Immature natural killer cell (primary cell): ENCODE measurements around the gene ASNSD1. TPM values are rescaled to one million over a fixed set of nuclear protein-coding genes. Genes with fewer than 3 reads are reported as not detected.

Source experiments
- polyA plus RNA-seq, 3 donors: library from polyadenylated mRNA; unstranded; fragments of 300-500 nt; fragmentation: Illumina TruSeq; gene quantifications; one replicate each; pipeline ENCODE4 v1.2.3, GENCODE V29; 2021

Gene ASNSD1
- polyA plus RNA-seq, 3 donors from 2014 or later: 32.1 to 46.1 (median 33.2) TPM

Other genes with a start within 250 kb of the ASNSD1 start
- gene WDR75, start 220.0 kb upstream of the ASNSD1 start, polyA plus RNA-seq: 10 to 100 TPM in 1 of 3 donors, 1 to 10 TPM in 2; 2.2 to 12.5 (median 8.1) TPM
- gene SLC40A1, start 80.7 kb upstream of the ASNSD1 start, polyA plus RNA-seq: 1 to 10 TPM; 2.3 to 6.5 (median 5.0) TPM
- 1 to 10 TPM; 5.7 to 9.2 (median 8.9) TPM for gene ANKAR, start 13.2 kb downstream of the ASNSD1 start, polyA plus RNA-seq
- gene OSGEPL1, start 101.3 kb downstream of the ASNSD1 start, polyA plus RNA-seq: 10 to 100 TPM in 2 of 3 donors, 1 to 10 TPM in 1; 9.6 to 10.2 (median 10.1) TPM
- 100 to 1,000 TPM in 1 of 3 donors, 10 to 100 TPM in 2; 70.8 to 113 (median 85.2) TPM for gene ORMDL1, start 122.9 kb downstream of the ASNSD1 start, polyA plus RNA-seq
- gene PMS1, start 123.0 kb downstream of the ASNSD1 start, polyA plus RNA-seq: 10 to 100 TPM in 2 of 3 donors, 1 to 10 TPM in 1; 6.3 to 20.1 (median 12.5) TPM